A673 (cell line): ENCODE data around the gene MESD. TPM values are rescaled to one million over a fixed set of nuclear protein-coding genes. Genes with fewer than 3 reads are reported as not detected.

Source experiments
- BruUV-seq: library from RNA; stranded (reverse); fragments of 400-500 nt; replicated peaks from 2 replicates; lab custom pipeline; 2021; lab: Mats Ljungman, UMichigan
- CTCF ChIA-PET: fragments of 300-600 bp; sonication (Branson Sonifier 250); formaldehyde crosslinking; loops from one replicate; lab custom pipeline; 2022; ENCODE audit warnings: antibody characterized with exemption; lab: Charles Lee
- POLR2A ChIA-PET: fragments of 300-600 bp; sonication (Branson Sonifier 250); formaldehyde crosslinking; loops from one replicate; lab custom pipeline; 2022; ENCODE audit warnings: antibody characterized with exemption; ENCODE audit not compliant: low non-redundant PET; lab: Charles Lee
- DNase-seq: peaks from one replicate; pipeline ENCODE4 v3.0.0-alpha.2; 2015; ENCODE audit warnings: low spot score
- H3K27ac ChIP-seq: fragments of 200-600 bp; sonication (generic); 2 replicates; pipeline ENCODE4 v1.5.1; 2016; ENCODE audit warnings: mixed run types, low read depth, mild to moderate bottlenecking, mixed read lengths, antibody characterized with exemption, low read length; ENCODE audit not compliant: poor library complexity, severe bottlenecking
- H3K27me3 ChIP-seq: fragments of 200-600 bp; sonication (generic); replicated peaks from 2 replicates; pipeline ENCODE4 v1.6.1; 2017; ENCODE audit warnings: mixed run types, low read depth, mild to moderate bottlenecking, mixed read lengths, antibody characterized with exemption, low read length; ENCODE audit not compliant: insufficient read depth, poor library complexity
- H3K36me3 ChIP-seq: fragments of 200-600 bp; sonication (generic); 2 replicates; pipeline ENCODE4 v1.6.1; 2016; ENCODE audit warnings: mixed run types, mild to moderate bottlenecking, mixed read lengths, antibody characterized with exemption, low read length; ENCODE audit not compliant: insufficient read depth, poor library complexity, severe bottlenecking
- H3K4me1 ChIP-seq: fragments of 200-600 bp; sonication (generic); 2 replicates; pipeline ENCODE4 v1.6.1; 2017; ENCODE audit warnings: mixed run types, mild to moderate bottlenecking, mixed read lengths, antibody characterized with exemption, low read length; ENCODE audit not compliant: insufficient read depth, poor library complexity, severe bottlenecking
- H3K4me3 ChIP-seq: fragments of 200-600 bp; sonication (generic); 2 replicates; pipeline ENCODE4 v1.5.1; 2016; ENCODE audit warnings: low read depth, mixed run types, mild to moderate bottlenecking, mixed read lengths, low read length; ENCODE audit not compliant: poor library complexity, severe bottlenecking
- H3K9me3 ChIP-seq: fragments of 200-600 bp; sonication (generic); 2 replicates; pipeline ENCODE4 v1.6.1; 2016; ENCODE audit warnings: mixed run types, low read depth, mild to moderate bottlenecking, mixed read lengths, antibody characterized with exemption, low read length; ENCODE audit not compliant: poor library complexity, severe bottlenecking
- CTCF ChIP-seq: fragments of 300-800, 200-600 bp; sonication (generic); conservative IDR thresholded peaks from 2 replicates; pipeline ENCODE4 v1.5.1; 2017; ENCODE audit warnings: low read depth, mild to moderate bottlenecking, antibody characterized with exemption, low read length, moderate library complexity, mixed read lengths
- EZH2 ChIP-seq: fragments of 200-600 bp; sonication (generic); IDR thresholded peaks from 2 replicates; pipeline ENCODE4 v1.6.1; 2017; ENCODE audit warnings: borderline replicate concordance, low read depth, mild to moderate bottlenecking, mixed read lengths, antibody characterized with exemption, low read length; ENCODE audit not compliant: poor library complexity, severe bottlenecking
- intact Hi-C: fragments of 100-400 bp; cut with micrococcal nuclease; formaldehyde crosslinking; loops from one replicate; pipeline ENCODE4 v1.10.0; 2022; ENCODE audit not compliant: unreplicated experiment
- total RNA-seq: library from RNA; stranded (reverse); gene quantifications from 2 replicates; pipeline ENCODE4 v1.2.3, GENCODE V29; 2021

Gene MESD
- total RNA-seq, 1 experiment from 2014 or later = 28.1 TPM

GRCh38 chr15:80946576-80946975, 43.0 kb downstream of the MESD start:
- no peak for TF ChIP-seq EZH2
- no peak for TF ChIP-seq CTCF
- intact Hi-C loops = no loop called here
- BruUV-seq = no TSS peak
- H3K27me3 ChIP-seq = no peaks in the 10 kb centered on the region
- H3K27ac ChIP-seq = no peak overlapping the region
- no peak for DNase-seq
- no peak overlapping the region for H3K4me3 ChIP-seq
- H3K4me1 ChIP-seq = no peaks in the 10 kb centered on the region
- ChIA-PET POLR2A (no interaction called here), CTCF (no interaction called here)
- H3K9me3 ChIP-seq = no peaks in the 10 kb centered on the region
- H3K36me3 ChIP-seq = peaks cover 3% of the 10 kb centered on the region

GRCh38 chr15:80945605-80946004, 44.0 kb downstream of the MESD start:
- intact Hi-C loops = no loop called here
- Histone ChIP-seq H3K27ac (no peak overlapping the region), H3K4me1 (no peaks in the 10 kb centered on the region), H3K36me3 (peaks cover 3% of the 10 kb centered on the region), H3K4me3 (no peak overlapping the region), H3K27me3 (no peaks in the 10 kb centered on the region), H3K9me3 (no peaks in the 10 kb centered on the region)
- POLR2A ChIA-PET = interaction anchor here (0.5 kb wide), 1 partner anchor 1353 kb away, joined by 10 read pairs; no protein-coding TSS in a partner anchor
- CTCF ChIA-PET = no interaction called here
- TF ChIP-seq EZH2 (no peak), CTCF (no peak)
- BruUV-seq = no TSS peak
- no peak for DNase-seq

GRCh38 chr15:80944818-80945217, 44.8 kb downstream of the MESD start:
- H3K36me3 ChIP-seq = peaks cover 3% of the 10 kb centered on the region
- TF ChIP-seq EZH2 (no peak), CTCF (no peak)
- no peaks in the 10 kb centered on the region for H3K9me3 ChIP-seq
- ChIA-PET CTCF (no interaction called here), POLR2A (no interaction called here)
- no peak overlapping the region for H3K27ac ChIP-seq
- DNase-seq = no peak
- no peaks in the 10 kb centered on the region for H3K4me1 ChIP-seq
- H3K4me3 ChIP-seq = no peak overlapping the region
- BruUV-seq = no TSS peak
- no peaks in the 10 kb centered on the region for H3K27me3 ChIP-seq
- intact Hi-C loops = no loop called here
